GM12891 (cell line): ENCODE results near the gene ENTPD2.

ENCODE experiments used
- PAX5 ChIP-seq: IDR thresholded peaks from 2 replicates; pipeline ENCODE4 v1.6.1; 2011; ENCODE audit warnings: low read length, moderate library complexity, mild to moderate bottlenecking; ENCODE audit not compliant: insufficient read depth, severe bottlenecking
- POLR2AphosphoS5 ChIP-seq: IDR thresholded peaks from 2 replicates; pipeline ENCODE4 v1.6.1; 2011; ENCODE audit warnings: low read depth, low read length, control low read depth

DNA sequence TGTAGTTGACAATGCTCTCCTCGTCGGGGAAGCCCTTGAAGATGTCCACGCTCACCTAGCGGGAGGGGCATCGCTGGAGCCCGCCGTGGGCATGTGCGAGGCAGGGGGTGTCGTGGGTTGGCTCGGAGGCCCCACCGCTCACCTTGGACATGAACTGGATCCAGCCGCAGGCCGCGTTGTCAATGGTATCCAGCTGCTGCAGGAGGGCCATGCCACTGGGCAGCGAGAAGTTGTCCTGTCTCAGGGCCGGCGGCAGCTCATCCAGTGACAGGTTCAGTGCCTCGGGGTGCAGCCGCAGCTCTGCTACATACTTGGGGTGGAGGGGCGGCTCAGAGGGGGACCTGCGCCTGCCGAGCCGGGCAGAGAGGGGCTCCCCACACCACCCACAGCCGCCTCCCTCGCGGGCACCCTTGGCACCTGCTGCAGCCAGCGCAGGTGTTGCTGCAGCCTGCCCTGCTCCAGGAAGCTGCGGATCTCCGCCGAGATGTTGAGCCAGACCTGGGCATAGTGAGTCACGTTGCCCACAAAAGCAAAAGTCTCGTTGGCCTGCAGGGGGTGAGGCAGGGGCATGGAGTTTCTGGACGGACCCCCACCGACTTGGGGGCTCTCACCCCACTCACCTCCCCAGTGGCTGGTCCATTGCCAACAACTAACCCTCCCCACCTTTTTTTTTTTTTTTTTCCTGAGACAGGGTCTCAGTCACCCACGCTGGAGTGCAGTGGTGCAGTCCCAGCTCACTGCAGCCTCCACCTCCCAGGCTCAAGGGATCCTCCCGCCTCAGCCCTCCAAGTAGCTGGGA, 34.9 kb downstream of the ENTPD2 start:
- no peak for TF ChIP-seq POLR2AphosphoS5
- no peak for TF ChIP-seq PAX5
